WTC11 (cell line): ENCODE measurements around the gene FYN. TPM values are rescaled to one million over a fixed set of nuclear protein-coding genes. Genes with fewer than 3 reads are reported as not detected.

Source experiments
- ATAC-seq: fragments of 200-7000 bp; cut with Tn5 transposase; 2 replicates; pipeline ENCODE4 v1.10.0; 2021; ENCODE audit warnings: mild to moderate bottlenecking, moderate library complexity
- CTCF ChIA-PET: fragments of 300-600 bp; sonication (Branson Sonifier 250); formaldehyde crosslinking; loops from one replicate; lab custom pipeline; 2021; ENCODE audit warnings: antibody characterized with exemption; lab: Charles Lee
- POLR2A ChIA-PET: fragments of 350-600 bp; sonication (Branson Sonifier 250); formaldehyde crosslinking; loops from one replicate; lab custom pipeline; 2021; ENCODE audit warnings: antibody characterized with exemption; lab: Charles Lee
- DNase-seq: peaks from one replicate; pipeline ENCODE4 v3.0.0; 2021; ENCODE audit warnings: low spot score
- H3K27ac Mint-ChIP-seq: 2 replicates; pipeline ENCODE4 v1.8.0; 2021; ENCODE audit warnings: mixed read lengths
- H3K27me3 Mint-ChIP-seq: 2 replicates; pipeline ENCODE4 v1.8.0; 2021; ENCODE audit warnings: low read depth, mild to moderate bottlenecking, moderate library complexity, mixed read lengths
- H3K36me3 Mint-ChIP-seq: 2 replicates; pipeline ENCODE4 v1.8.0; 2021; ENCODE audit warnings: mixed read lengths
- H3K4me1 Mint-ChIP-seq: 2 replicates; pipeline ENCODE4 v1.8.0; 2022; ENCODE audit warnings: mixed read lengths
- H3K4me3 Mint-ChIP-seq: 2 replicates; pipeline ENCODE4 v1.8.0; 2021; ENCODE audit warnings: mild to moderate bottlenecking, moderate library complexity, mixed read lengths
- H3K9me3 Mint-ChIP-seq: 2 replicates; pipeline ENCODE4 v1.8.0; 2021; ENCODE audit warnings: mixed read lengths
- ATF2 ChIP-seq: sonication (generic); formaldehyde crosslinking; IDR thresholded peaks from 2 replicates; pipeline ENCODE4 v1.8.1; 2022; ENCODE audit warnings: low read depth, missing genetic modification reagents, borderline replicate concordance
- ATF3 ChIP-seq: sonication (generic); formaldehyde crosslinking; conservative IDR thresholded peaks from 2 replicates; pipeline ENCODE4 v1.8.1; 2022; ENCODE audit warnings: mild to moderate bottlenecking, missing genetic modification reagents
- CREB1 ChIP-seq: sonication (generic); formaldehyde crosslinking; IDR thresholded peaks from 2 replicates; pipeline ENCODE4 v1.8.0; 2023; ENCODE audit warnings: mild to moderate bottlenecking, missing genetic modification reagents
- ELF4 ChIP-seq: sonication (generic); formaldehyde crosslinking; IDR thresholded peaks from 2 replicates; pipeline ENCODE4 v1.8.1; 2022; ENCODE audit warnings: low read depth, mild to moderate bottlenecking, moderate library complexity, missing genetic modification reagents
- FOXP1 ChIP-seq: sonication (generic); formaldehyde crosslinking; IDR thresholded peaks from 2 replicates; pipeline ENCODE4 v1.8.0; 2022; ENCODE audit warnings: missing genetic modification reagents, mild to moderate bottlenecking, moderate library complexity, borderline replicate concordance
- HMGA2 ChIP-seq: fragments of 250-450 bp; sonication (Bioruptor Pico); IDR thresholded peaks from 2 replicates; pipeline ENCODE4 v1.4.0; 2021; ENCODE audit warnings: mild to moderate bottlenecking, moderate library complexity
- NR3C1 ChIP-seq: sonication (generic); formaldehyde crosslinking; conservative IDR thresholded peaks from 2 replicates; pipeline ENCODE4 v1.8.1; 2023; ENCODE audit warnings: low read depth, mild to moderate bottlenecking, missing genetic modification reagents
- TEAD1 ChIP-seq: sonication (generic); formaldehyde crosslinking; IDR thresholded peaks from 2 replicates; pipeline ENCODE4 v1.8.0; 2022; ENCODE audit warnings: mild to moderate bottlenecking, missing genetic modification reagents
- ZBTB21 ChIP-seq: sonication (generic); formaldehyde crosslinking; IDR thresholded peaks from 2 replicates; pipeline ENCODE4 v1.8.1; 2023; ENCODE audit warnings: mild to moderate bottlenecking, missing genetic modification reagents, borderline replicate concordance
- ZBTB43 ChIP-seq: sonication (generic); formaldehyde crosslinking; IDR thresholded peaks from 2 replicates; pipeline ENCODE4 v1.8.1; 2023; ENCODE audit warnings: mild to moderate bottlenecking, missing genetic modification reagents
- ZNF512 ChIP-seq: sonication (generic); formaldehyde crosslinking; IDR thresholded peaks from 2 replicates; pipeline ENCODE4 v1.8.1; 2022; ENCODE audit warnings: missing genetic modification reagents, borderline replicate concordance
- total RNA-seq: library from RNA; stranded (reverse); gene quantifications from 3 replicates; pipeline ENCODE4 v1.2.3, GENCODE V29; 2021
- TF ChIP-seq, protein P1 (sequence below): sonication (generic); formaldehyde crosslinking; IDR thresholded peaks from 2 replicates; pipeline ENCODE4 v1.8.1; 2022; ENCODE audit warnings: mild to moderate bottlenecking, moderate library complexity, missing genetic modification reagents
- TF ChIP-seq, protein P2 (sequence below): fragments of 250-450 bp; sonication (Bioruptor Pico); IDR thresholded peaks from 2 replicates; pipeline ENCODE4 v2.1.2; 2022; ENCODE audit warnings: mild to moderate bottlenecking, moderate library complexity
- TF ChIP-seq, protein P3 (sequence below): sonication (generic); formaldehyde crosslinking; IDR thresholded peaks from 2 replicates; pipeline ENCODE4 v1.8.1; 2023; ENCODE audit warnings: mild to moderate bottlenecking, missing genetic modification reagents, borderline replicate concordance
- TF ChIP-seq, protein P4 (sequence below): fragments of 250-450 bp; sonication (Bioruptor Pico); IDR thresholded peaks from 2 replicates; pipeline ENCODE4 v1.9.0; 2021; ENCODE audit warnings: moderate library complexity, mild to moderate bottlenecking, inconsistent platforms, borderline replicate concordance
- TF ChIP-seq, protein P5 (sequence below): sonication (generic); formaldehyde crosslinking; IDR thresholded peaks from 2 replicates; pipeline ENCODE4 v1.8.0; 2022; ENCODE audit warnings: mild to moderate bottlenecking, missing genetic modification reagents
- TF ChIP-seq, protein P6 (sequence below): sonication (generic); formaldehyde crosslinking; IDR thresholded peaks from 2 replicates; pipeline ENCODE4 v1.8.1; 2023; ENCODE audit warnings: mild to moderate bottlenecking, missing genetic modification reagents, moderate library complexity
- TF ChIP-seq, protein P7 (sequence below): fragments of 200-600 bp; IDR thresholded peaks from 2 replicates; pipeline ENCODE4 v1.8.0; 2022; ENCODE audit warnings: antibody characterized with exemption
- TF ChIP-seq, protein P8 (sequence below): fragments of 250-450 bp; sonication (Bioruptor Pico); IDR thresholded peaks from 2 replicates; pipeline ENCODE4 v1.9.0; 2021; ENCODE audit warnings: mild to moderate bottlenecking

Gene FYN
- total RNA-seq, 1 experiment from 2014 or later = 63.9 TPM

DNA sequence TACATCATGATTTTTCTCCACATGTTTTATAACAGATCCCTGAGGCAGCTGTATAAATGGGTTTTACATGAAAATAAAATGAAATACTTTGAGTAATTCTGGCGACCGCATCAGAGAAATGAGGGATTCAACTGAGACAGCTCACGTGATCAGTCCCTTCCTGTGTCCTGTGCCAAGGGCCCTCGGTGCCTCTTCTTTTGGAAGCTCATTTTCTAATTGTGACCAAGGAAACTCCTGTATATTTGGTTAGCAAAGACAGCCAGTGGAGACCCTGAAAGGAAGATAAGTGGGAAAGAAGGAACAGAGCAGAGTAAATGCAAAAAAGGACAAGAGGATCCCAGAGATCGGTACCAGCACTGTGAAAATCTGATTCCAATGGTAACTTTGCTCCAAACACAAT, 129.9 kb downstream of the FYN start:
- CTCF ChIA-PET = interaction anchor here (0.7 kb wide), 1 partner anchor 8 kb away, joined by 6 read pairs; no protein-coding TSS in a partner anchor
- POLR2A ChIA-PET = no interaction called here
- H3K36me3 Mint-ChIP-seq = peaks cover 3% of the 10 kb centered on the region
- no peak overlapping the region for H3K4me3 Mint-ChIP-seq
- no peak overlapping the region for H3K27ac Mint-ChIP-seq
- peaks cover 41% of the 10 kb centered on the region for H3K4me1 Mint-ChIP-seq
- no peak for ATAC-seq
- H3K9me3 Mint-ChIP-seq = no peaks in the 10 kb centered on the region
- no peaks in the 10 kb centered on the region for H3K27me3 Mint-ChIP-seq
- DNase-seq = no peak
- TF ChIP-seq, protein P1, sequence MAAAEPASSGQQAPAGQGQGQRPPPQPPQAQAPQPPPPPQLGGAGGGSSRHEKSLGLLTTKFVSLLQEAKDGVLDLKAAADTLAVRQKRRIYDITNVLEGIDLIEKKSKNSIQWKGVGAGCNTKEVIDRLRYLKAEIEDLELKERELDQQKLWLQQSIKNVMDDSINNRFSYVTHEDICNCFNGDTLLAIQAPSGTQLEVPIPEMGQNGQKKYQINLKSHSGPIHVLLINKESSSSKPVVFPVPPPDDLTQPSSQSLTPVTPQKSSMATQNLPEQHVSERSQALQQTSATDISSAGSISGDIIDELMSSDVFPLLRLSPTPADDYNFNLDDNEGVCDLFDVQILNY (CRISPR knock-in tag) = no peak
- TF ChIP-seq ZNF512 (CRISPR knock-in tag) (no peak), ELF4 (CRISPR knock-in tag) (no peak), NR3C1 (CRISPR knock-in tag) (no peak), ATF2 (CRISPR knock-in tag) (no peak), TEAD1 (CRISPR knock-in tag) (no peak), ZBTB21 (CRISPR knock-in tag) (no peak), CREB1 (no peak), HMGA2 (CRISPR knock-in tag) (no peak), ATF3 (CRISPR knock-in tag) (no peak), FOXP1 (CRISPR knock-in tag) (no peak), ZBTB43 (CRISPR knock-in tag) (no peak)
- TF ChIP-seq, protein P2, sequence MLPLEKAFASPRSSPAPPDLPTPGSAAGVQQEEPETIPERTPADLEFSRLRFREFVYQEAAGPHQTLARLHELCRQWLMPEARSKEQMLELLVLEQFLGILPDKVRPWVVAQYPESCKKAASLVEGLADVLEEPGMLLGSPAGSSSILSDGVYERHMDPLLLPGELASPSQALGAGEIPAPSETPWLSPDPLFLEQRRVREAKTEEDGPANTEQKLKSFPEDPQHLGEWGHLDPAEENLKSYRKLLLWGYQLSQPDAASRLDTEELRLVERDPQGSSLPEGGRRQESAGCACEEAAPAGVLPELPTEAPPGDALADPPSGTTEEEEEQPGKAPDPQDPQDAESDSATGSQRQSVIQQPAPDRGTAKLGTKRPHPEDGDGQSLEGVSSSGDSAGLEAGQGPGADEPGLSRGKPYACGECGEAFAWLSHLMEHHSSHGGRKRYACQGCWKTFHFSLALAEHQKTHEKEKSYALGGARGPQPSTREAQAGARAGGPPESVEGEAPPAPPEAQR (CRISPR knock-in tag) = no peak
- TF ChIP-seq, protein P3, sequence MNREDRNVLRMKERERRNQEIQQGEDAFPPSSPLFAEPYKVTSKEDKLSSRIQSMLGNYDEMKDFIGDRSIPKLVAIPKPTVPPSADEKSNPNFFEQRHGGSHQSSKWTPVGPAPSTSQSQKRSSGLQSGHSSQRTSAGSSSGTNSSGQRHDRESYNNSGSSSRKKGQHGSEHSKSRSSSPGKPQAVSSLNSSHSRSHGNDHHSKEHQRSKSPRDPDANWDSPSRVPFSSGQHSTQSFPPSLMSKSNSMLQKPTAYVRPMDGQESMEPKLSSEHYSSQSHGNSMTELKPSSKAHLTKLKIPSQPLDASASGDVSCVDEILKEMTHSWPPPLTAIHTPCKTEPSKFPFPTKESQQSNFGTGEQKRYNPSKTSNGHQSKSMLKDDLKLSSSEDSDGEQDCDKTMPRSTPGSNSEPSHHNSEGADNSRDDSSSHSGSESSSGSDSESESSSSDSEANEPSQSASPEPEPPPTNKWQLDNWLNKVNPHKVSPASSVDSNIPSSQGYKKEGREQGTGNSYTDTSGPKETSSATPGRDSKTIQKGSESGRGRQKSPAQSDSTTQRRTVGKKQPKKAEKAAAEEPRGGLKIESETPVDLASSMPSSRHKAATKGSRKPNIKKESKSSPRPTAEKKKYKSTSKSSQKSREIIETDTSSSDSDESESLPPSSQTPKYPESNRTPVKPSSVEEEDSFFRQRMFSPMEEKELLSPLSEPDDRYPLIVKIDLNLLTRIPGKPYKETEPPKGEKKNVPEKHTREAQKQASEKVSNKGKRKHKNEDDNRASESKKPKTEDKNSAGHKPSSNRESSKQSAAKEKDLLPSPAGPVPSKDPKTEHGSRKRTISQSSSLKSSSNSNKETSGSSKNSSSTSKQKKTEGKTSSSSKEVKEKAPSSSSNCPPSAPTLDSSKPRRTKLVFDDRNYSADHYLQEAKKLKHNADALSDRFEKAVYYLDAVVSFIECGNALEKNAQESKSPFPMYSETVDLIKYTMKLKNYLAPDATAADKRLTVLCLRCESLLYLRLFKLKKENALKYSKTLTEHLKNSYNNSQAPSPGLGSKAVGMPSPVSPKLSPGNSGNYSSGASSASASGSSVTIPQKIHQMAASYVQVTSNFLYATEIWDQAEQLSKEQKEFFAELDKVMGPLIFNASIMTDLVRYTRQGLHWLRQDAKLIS = no peak
- TF ChIP-seq, protein P4, sequence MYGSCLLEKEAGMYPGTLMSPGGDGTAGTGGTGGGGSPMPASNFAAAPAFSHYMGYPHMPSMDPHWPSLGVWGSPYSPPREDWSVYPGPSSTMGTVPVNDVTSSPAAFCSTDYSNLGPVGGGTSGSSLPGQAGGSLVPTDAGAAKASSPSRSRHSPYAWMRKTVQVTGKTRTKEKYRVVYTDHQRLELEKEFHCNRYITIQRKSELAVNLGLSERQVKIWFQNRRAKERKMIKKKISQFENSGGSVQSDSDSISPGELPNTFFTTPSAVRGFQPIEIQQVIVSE (CRISPR knock-in tag) = no peak
- TF ChIP-seq, protein P5, sequence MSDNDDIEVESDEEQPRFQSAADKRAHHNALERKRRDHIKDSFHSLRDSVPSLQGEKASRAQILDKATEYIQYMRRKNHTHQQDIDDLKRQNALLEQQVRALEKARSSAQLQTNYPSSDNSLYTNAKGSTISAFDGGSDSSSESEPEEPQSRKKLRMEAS (CRISPR knock-in tag) = no peak
- TF ChIP-seq, protein P6, sequence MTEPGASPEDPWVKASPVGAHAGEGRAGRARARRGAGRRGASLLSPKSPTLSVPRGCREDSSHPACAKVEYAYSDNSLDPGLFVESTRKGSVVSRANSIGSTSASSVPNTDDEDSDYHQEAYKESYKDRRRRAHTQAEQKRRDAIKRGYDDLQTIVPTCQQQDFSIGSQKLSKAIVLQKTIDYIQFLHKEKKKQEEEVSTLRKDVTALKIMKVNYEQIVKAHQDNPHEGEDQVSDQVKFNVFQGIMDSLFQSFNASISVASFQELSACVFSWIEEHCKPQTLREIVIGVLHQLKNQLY (CRISPR knock-in tag) = no peak
- TF ChIP-seq, protein P7, sequence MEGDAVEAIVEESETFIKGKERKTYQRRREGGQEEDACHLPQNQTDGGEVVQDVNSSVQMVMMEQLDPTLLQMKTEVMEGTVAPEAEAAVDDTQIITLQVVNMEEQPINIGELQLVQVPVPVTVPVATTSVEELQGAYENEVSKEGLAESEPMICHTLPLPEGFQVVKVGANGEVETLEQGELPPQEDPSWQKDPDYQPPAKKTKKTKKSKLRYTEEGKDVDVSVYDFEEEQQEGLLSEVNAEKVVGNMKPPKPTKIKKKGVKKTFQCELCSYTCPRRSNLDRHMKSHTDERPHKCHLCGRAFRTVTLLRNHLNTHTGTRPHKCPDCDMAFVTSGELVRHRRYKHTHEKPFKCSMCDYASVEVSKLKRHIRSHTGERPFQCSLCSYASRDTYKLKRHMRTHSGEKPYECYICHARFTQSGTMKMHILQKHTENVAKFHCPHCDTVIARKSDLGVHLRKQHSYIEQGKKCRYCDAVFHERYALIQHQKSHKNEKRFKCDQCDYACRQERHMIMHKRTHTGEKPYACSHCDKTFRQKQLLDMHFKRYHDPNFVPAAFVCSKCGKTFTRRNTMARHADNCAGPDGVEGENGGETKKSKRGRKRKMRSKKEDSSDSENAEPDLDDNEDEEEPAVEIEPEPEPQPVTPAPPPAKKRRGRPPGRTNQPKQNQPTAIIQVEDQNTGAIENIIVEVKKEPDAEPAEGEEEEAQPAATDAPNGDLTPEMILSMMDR = no peak
- TF ChIP-seq, protein P8, sequence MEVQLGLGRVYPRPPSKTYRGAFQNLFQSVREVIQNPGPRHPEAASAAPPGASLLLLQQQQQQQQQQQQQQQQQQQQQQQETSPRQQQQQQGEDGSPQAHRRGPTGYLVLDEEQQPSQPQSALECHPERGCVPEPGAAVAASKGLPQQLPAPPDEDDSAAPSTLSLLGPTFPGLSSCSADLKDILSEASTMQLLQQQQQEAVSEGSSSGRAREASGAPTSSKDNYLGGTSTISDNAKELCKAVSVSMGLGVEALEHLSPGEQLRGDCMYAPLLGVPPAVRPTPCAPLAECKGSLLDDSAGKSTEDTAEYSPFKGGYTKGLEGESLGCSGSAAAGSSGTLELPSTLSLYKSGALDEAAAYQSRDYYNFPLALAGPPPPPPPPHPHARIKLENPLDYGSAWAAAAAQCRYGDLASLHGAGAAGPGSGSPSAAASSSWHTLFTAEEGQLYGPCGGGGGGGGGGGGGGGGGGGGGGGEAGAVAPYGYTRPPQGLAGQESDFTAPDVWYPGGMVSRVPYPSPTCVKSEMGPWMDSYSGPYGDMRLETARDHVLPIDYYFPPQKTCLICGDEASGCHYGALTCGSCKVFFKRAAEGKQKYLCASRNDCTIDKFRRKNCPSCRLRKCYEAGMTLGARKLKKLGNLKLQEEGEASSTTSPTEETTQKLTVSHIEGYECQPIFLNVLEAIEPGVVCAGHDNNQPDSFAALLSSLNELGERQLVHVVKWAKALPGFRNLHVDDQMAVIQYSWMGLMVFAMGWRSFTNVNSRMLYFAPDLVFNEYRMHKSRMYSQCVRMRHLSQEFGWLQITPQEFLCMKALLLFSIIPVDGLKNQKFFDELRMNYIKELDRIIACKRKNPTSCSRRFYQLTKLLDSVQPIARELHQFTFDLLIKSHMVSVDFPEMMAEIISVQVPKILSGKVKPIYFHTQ (CRISPR knock-in tag) = no peak
